Ovary (tissue), 3 donors: ENCODE results near the gene ASIC4.

Source experiments
- POLR2A ChIP-seq: fragments of 450-650 bp; IDR thresholded peaks from one replicate; pipeline ENCODE4 v1.6.1; 2017; ENCODE audit warnings: antibody characterized with exemption, mild to moderate bottlenecking, moderate library complexity
- TF ChIP-seq, protein P1 (sequence below), 3 donors: fragments of 450-650 bp in 2 of 3; fragments of 200-600 bp in 1 of 3; IDR thresholded peaks; one replicate each; pipeline versions ENCODE4 v1.5.1 to v1.8.0; 2016 to 2022; ENCODE audit warnings: antibody characterized with exemption in 3 of 3, mild to moderate bottlenecking in 1 of 3
- donor health status: DM: no; HTN: no; CAD: no.

DNA sequence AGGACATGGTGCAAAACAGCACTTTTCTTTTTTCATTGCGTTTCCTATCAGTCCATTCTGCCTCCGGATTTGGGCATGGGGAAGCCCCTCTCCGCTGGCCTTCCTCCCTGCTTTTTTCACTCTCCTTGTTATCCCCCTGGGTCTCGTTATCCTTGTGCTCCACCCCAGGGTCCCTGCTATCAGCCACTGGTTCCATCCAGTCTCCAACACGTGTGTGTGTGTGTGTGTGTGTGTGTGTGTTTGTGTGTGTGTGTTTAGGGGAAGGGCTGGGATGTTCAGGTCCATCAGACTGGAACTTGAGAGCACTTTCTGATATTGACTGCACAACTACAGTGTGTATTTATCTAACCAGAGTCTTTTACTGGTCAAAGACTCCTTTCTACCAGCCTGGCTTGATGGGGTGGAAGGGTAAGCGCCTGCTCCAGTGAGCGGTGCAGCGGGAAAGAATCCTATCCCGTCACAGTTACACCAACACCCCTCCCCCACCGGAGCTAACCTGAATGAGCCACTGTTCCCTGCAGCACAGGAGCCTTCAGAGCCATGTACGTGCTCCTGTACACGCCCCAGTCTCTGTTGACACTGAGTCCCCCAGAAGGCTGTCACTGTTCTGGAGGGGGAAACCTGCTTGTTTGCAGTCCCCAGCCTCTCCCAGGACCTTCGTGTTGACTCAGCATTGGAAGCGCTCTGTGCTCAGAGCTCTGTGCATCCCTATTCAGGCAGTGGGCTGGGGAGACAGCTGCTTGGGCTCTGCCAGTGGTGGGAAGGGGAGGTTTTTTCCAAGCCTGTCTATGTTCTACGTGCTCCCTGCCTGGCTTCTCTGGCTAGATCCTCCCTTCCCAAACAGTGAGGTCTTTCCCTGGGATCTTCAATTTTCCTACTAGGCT lies 62.5 kb downstream of the ASIC4 start:
- TF ChIP-seq, protein P1, sequence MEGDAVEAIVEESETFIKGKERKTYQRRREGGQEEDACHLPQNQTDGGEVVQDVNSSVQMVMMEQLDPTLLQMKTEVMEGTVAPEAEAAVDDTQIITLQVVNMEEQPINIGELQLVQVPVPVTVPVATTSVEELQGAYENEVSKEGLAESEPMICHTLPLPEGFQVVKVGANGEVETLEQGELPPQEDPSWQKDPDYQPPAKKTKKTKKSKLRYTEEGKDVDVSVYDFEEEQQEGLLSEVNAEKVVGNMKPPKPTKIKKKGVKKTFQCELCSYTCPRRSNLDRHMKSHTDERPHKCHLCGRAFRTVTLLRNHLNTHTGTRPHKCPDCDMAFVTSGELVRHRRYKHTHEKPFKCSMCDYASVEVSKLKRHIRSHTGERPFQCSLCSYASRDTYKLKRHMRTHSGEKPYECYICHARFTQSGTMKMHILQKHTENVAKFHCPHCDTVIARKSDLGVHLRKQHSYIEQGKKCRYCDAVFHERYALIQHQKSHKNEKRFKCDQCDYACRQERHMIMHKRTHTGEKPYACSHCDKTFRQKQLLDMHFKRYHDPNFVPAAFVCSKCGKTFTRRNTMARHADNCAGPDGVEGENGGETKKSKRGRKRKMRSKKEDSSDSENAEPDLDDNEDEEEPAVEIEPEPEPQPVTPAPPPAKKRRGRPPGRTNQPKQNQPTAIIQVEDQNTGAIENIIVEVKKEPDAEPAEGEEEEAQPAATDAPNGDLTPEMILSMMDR (IDR thresholded peaks at IDR 0.05), result no peak
- no peak for TF ChIP-seq POLR2A
